HG03066 (cell line): Measurements from ENCODE around the gene EMP2.
"Not testable (repeated sequence)": the region's sequence is repeated elsewhere in the genome, so short reads cannot be mapped to it uniquely, and the experiment has no call there.

Experiments used
- ATAC-seq: cut with Tn5 transposase; IDR thresholded peaks from one replicate; pipeline ENCODE4 v1.9.1; 2021; ENCODE audit warnings: low read depth; ENCODE audit not compliant: unreplicated experiment

The EMP2 gene, protein sequence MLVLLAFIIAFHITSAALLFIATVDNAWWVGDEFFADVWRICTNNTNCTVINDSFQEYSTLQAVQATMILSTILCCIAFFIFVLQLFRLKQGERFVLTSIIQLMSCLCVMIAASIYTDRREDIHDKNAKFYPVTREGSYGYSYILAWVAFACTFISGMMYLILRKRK

DNA sequence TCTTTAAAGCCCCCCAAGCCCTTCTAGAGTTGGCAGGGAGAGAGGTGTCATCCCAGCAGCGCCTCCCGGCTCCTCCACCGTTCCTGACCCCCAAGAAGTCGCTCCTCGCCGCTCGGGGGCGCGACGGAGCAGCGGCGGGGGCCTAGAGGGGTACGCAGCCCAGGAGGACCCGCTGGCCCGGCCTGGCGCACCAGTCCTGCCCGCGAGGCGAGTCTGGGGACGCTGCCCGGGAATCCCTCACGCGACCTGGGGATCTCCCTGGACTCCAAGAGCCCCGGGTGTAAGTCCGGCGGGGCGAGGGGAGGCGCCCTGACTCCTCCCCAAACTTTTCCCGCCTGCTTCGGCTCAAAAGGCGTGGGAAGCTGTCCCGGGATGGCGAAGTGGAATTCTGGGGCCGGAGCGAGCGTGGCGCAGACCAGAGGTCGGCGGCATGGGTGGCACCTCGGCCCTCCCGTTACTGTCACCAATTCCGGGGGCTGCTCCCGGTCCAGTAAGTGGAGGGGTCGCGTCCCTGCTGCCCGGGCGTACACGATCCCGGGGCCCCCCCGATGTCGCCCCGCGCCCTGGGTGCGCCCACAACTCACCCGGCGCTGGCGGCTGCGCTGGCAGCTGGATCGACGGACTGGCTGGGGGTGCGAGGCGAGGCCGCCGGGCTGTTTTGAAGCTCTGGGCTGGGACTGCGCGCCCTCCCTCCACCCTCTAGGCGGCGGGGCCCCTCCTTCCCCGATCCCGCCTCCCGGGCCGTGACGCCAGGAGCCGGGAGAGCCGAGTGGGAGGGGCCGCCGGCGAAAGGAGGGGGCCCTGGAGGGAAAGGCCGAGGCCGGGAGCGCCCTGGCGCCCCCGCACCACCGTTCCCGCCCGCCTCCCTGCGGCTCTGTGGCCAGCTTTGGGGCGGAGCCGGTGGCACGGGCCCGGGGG is at the start of gene EMP2:
TSS of gene EMP2 (minus strand) at position 634 of the 918 bp plus-strand sequence. CDS start 32,981 bp downstream, outside the sequence.
- ATAC-seq = no peak

DNA sequence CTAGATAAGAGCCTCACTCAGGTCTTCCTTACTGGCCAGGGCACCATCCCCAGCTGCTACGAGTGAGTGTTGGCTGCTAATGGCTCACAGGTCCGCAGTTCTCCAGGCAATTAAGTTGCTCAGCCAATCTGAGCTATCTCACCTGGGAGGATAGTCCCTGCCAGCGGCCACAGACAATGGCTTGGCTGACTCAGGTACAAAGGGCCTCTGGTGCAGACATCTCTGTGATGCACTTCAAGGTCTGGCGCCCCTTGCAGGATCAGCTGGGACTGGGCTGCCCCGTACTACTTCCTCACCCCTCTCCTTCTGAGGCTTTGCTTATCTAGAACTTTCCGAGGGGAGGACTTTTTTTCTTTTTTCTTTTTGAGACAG is 49.2 kb upstream of the EMP2 start:
- ATAC-seq = no peak

DNA sequence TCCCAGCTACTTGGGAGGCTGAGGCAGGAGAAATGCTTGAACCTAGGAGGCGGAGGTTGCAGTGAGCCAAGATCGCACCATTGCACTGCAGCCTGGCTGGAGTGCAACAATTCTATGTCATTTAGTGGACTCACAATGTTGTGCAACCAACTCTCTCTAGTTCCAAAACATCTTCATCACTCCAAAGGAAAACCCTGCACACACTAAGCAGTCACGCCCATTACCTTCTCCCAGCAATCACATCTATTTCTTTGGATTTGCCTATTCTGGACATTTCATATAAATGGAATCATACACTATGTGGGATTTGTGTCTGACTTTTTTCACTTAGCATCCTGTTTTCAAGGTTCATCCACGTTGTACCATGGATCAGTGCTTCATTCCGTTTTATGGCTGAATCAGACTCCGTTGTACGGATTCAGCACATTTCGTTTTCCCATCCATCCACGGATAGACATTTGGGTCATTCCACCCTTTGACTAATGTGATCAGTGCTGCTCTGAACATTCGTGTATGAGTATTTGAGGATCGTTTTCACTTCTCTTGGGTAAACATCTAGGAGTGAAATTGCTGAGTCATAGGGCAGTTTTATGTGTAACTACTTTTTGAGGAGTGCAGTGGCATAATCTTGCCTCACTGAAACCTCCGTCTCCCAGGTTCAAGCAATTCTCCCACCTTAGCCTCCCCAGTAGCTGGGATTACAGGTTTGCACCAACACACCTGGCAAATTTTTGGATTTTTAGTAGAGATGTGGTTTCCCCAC is 45.4 kb upstream of the EMP2 start:
- ATAC-seq = no peak

DNA sequence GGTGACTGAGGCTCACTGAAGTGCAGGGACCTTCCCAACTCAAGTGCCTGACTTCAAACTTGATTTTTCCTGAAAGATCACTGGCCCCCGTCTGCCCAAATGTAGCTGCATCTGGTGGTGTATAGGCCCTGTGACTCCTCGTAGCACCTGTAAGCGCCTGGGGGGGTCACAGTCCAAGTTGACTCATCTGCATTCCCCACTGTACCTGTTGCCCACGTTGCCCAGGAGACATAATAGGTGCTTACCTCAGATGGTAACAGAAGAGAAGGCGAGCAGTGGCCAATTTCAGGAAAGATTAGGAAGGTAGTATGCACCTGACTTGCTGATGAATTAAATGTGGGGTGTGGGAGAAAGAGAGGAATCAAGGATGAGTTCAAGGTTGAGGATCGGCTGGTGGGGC is 44.1 kb upstream of the EMP2 start:
- ATAC-seq = no peak

DNA sequence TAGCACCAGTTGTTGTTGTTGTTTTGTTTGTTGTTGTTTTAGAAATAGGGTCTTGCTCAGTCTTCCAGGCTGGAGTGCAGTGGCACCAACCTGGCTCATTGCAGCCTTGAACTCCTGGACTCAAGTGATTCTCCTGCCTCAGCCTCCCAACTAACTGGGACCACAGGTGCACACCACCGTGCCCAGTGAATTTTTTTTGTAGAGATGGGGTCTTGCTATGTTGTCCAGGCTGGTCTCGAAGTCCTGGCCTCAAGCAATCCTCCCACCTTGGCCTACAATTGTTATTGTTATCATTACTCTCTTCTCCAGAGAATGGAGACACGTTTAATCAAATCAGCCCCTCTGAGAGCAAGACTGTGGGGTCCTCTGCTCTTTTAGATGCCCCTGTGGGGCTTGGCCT is 42.7 kb upstream of the EMP2 start:
- no peak for ATAC-seq

DNA sequence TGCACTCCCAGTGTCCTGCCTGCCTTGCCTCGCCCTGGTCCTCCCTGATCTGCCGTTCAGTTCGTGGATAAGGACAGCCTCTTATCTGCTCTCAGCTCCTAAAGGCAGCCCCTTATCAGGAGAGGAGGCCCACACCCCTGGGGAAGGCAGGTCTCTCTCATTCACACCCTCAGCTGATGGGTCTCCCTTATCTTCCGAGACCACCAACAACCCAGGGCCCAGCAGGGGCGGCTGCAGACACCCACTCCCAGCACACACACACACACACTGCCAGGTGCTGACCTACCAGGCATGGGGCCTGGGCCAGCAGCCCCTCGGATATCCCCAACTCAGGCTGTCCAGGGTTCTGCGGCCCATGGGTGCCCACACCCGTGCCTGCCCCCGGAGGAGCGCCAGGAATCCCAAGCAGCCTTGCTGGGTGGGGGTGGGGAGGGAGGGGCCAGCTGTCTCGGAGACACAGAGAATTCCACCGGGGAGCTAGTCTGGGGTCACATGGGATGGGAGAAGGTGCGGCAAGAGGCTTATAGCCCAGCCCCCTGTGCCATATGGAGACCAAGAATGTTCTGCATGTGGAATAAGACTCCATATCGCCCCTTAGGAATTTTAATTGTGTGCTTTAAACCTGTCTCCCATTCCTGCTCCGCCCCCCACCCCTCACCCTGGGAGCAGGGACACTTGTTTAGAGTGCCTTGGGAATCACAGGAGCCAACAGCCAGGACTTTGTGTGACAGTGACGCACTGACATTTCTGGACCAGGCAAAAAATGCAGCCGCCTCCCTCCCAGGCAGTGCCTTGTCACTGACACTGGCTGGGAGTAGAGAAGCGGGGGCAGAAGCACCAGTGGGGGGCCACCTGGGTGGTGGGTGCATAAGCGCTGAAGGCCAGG is 41.9 kb upstream of the EMP2 start:
- no peak for ATAC-seq

DNA sequence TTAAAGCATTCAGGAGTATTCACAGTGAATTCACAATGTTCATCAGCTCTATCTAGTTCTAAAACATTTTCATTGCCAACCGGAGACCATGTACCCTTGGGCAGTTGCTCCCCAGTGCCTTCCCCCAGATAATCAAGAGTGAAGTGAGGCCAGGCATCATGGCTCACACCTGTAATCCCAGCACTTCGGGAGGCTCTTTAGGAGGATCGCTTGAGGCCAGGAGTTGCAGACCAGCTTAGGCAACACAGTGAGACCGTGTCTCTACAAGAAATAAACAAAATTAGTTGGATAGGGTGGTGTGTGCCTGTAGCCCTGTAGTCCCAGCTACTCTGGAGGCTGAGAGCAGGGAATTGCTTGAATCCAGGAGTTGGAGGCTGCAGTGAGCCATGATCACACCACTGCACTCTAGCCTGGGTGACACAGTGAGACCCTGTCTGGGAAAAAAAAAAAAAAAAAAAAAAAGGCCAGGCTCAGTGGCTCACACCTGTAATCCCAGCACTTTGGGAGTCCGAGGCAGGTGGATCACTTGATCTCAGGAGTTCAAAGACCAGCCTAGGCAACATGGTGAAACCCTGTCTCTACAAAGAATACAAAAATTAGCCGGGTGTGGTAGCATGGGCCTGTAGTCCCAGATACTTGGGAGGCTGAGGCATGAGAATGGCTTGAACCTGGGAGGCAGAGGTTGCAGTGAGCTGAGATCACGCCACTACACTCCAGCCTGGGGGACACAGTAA is 41.0 kb upstream of the EMP2 start:
- ATAC-seq = not testable (repeated sequence)

DNA sequence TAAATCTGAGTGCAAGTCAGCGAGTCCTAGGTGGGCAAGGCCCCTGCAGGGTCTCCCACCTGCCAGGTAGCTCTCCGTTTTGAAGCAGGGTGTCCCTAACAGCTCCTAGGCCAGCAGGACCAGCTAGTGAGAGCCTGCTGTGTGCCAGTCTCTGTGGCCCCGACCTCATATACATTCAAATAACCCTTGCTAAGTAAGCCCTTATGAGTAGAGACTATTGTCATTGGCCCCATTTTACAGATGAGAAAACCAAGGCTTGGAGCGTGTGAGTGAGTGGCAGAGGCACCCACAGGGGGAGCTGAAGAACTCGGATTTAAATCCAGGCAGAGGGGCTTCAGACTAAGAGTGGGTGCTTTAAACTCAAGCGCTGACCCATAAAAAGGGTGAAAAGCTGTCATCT is 39.7 kb upstream of the EMP2 start:
- ATAC-seq = no peak

DNA sequence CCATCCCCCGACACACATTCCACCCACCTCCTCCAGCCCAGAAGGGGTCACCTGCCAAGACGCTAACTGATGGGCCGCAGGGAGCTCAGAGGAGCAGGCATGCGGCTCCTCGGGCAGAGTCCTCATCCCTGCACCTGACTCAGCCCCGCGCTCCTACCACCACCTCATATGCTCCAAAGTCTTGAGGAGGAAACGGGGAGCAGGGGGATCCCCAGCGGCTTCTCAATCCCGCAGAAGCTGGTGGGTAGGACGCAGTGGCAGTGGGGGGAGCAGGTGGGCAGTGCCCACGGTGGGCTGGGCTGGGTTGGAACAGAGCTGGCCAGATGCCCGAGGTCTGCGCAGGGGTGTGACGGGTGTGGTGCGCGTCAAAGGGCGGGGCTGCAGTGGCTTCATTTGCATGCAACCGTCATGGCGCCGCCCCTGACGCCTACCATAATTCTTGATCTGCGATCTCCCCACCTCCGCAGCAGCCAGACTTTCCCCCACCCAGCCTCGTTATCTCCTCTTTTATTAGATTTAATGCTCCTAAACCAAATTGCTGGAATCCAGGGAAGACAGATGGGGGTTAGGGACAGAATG is 39.0 kb upstream of the EMP2 start:
- no peak for ATAC-seq

DNA sequence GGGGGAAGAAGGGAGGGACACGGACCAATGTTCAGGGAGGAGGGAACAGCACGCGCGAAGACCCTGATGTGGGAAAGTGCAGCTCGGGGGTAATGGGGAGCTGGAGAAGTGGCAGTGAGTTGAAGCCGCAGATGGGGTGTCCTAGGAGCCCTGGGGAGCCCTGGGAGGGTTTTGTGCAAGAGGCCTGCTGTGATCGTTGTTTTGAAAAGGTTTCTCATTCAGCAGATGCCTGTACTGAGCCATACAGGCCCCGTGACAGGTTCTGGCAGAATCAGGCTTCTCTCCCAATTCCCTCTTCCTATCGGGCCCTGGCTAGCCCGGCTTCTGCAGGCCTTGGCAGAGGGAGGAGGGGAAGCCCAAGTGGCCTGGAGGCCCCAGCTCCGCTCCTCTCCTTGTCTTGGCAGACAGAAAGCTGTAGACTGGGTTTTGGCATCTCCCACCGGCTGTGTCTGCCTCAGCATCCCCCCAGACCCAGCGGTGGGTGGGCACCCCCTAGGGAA is 38.4 kb upstream of the EMP2 start:
- ATAC-seq = no peak

DNA sequence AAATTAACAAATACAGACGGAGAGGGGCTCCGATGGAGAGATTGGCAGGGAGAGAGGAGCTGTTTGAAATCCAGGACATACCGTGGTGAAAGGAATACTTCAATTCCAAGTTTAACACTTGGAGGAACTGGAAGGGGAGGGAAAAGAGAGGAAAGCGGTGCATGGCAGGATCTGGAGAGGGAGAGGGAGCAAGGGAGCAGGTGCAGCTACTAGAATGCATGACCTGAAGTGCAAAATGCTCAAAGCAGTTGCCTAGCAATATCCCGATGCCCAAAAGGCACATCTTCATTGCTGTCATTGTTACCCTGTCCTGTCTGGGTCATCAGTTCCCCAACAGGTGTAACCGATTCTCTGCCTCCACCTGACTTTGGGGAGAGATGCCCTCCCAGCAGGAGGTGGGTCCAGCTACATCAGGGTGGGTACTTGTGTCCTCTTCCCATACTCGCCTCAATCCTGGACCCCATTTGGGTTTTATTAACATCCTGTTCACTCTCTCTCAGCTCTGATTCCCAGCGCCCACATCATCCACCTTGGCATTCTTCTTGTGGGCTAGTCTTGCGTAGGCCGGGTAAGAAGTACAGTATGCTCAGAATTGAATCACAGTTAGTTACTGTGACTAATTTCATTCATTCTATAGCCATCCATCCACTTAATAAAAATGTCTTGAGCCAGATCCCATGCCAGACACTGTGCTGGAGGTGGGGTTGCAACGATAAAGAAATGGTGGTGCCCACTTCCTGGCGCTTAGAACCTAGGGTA is 37.4 kb upstream of the EMP2 start:
- no peak for ATAC-seq

DNA sequence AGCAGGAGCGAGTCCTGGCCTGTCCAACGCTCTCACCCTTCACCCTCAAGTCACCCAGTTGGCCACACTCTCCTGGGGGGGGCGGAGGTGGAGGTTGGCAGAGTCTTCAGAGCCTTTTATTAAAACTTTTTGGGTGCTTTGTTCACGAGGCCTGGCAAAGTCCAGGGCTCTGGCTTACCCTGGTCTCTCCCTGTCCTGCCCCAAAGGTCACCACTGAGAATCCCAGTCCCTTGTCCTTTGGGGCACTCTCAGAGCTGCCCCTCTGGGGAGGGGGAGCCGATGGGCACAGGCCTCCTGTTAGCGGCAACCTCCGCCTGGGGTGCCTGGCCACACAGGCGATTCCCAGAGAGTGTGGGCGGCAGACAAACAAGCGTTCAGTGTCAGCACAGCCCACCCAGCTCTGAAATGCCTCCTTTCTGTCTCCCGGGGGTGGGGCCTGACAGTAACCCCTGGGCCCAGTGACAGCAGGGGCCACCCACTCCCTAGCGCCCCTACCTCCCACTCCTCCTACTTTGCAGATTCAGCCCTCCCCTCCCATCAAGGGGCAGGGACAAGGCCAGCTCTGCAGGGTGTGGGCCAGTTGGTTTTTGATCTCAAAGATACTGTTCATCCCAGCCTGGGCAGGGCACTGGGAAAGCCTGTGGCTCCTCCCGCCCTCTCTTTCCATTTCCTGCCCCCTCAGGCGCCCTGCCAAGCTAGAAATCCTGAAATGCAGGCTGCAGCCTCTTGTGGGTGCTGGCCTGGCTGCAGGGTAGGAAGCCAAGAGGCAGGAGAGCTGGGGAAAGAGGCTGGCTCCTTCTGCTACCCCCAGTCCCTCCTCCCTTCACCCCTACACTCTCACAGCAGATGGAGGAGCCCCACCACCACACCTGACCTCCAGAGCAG is 36.6 kb upstream of the EMP2 start:
- no peak for ATAC-seq

DNA sequence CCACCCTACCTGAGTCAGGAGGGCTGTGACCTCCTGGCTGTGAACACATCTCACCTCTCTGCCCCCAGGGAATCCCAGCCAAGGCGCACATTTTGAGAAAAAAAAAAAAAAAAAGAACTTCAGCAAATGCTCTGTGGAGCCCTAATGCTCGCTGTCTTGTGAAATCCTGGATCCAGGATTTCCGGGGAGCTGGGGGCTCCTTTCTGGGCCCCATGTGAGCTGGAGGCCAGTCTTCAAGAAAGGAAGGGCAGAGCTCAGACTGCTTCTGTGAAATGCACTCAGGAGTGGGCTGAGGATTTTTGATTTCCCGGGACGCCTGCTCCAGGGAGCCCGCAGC is 36.0 kb upstream of the EMP2 start:
- ATAC-seq = no peak

DNA sequence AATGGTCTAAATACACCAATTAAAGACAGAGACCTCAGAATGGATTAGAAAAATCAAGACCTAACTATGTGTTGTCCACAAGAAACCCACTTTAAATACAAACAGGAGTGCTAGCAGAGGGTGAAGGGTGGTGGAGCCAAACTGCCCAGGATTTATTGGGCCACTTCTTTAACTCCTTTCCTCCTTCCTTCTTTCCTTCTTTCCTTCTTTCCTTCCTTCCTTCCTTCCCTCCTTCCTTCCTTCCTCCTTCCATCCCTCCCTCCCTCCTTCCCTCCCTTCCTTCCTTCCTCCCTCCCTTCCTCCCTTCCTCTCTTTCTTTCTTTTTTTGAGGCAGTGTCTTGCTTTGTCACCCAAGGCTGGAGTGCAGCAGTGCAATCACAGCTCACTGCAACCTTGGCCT is 34.3 kb upstream of the EMP2 start:
- ATAC-seq = no peak

DNA sequence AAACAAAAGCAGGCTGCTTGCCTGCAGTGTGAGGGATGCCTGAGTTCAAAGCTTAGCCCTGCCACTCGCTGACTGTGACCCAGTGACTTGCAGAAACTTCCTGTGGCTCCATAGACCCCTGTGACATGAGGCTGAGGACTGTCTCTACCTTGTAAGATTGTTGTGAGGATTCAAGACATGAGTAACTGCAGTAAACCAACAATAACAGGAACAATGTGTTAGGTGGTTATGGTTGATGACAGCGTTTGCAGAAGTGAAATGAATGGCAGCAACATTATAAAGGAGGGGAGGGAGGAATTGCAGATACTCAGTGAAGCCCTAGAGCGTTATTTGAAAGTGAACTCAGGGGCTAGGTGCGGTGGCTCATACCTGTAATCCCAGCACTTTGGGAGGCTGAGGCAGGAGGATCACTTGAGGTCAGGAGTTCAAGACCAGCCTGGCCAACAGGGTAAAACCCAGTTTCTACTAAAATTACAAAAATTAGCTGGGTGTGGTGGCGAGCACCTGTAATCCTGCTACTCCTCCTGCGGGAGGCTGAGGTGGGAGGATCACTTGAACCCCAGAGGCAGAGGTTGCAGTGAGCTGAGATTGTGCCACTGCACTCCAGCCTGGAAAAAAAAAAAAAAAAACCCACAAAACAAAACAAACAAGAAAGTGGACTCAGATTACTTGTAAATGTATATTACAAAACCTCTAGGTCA is 33.5 kb upstream of the EMP2 start:
- ATAC-seq = no peak

DNA sequence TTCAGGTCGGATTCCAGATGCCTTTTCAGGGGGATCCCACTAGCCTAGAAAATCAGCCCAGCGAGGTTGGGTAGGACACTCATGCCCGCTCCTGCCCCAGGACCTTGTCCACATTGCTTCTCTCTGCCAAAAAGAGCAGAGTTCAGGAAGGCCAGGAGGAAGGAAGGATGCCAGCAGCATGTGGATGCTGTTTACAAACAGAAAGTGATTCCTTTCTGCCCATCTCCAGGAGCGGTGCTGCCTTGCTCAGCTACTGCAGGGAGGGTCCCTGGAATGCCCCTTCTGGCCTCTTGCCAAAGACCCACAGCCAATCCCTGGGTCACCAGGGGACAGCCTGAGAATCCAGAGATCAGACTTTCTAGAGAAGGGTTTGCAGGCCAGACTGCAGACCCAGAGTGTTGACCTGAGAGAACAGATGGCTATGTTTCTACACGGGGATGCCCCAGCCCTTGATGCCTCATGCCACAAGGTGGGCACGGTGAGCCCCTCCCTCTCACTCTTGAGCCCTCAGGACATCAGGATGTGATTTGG is 32.3 kb upstream of the EMP2 start:
- no peak for ATAC-seq

DNA sequence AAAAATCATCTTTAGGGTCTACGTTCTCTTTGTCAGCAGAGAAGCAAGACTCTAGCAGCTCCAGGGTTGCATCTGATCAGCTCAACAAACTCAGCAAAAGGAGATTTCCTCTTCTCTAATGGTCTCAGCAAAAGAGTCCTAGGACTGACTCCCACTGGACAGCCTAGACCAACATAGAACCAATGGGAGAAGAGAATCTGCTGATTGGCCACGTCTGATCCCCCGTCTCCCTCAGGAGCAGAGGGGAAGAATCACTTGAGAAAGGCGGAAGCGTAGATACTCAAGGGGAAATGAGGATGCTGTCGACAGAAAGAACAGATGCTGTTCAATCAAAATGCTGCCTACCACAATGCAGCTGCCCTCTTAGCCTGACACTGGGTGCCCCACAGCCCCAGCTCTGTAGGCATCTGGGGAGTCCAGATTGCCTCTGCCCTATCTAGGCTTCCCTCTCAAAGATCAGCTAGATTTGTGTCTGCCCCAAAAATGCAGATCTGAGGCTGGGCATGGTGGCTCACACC is 31.5 kb upstream of the EMP2 start:
- ATAC-seq = no peak
